Caki2 (cell line): ENCODE results near the gene SLC44A5. TPM values are rescaled to one million over a fixed set of nuclear protein-coding genes. Genes with fewer than 3 reads are reported as not detected.

Experiments used
- DNase-seq: peaks from one replicate; pipeline ENCODE4 v3.0.0-alpha.2; 2015; ENCODE audit warnings: low read depth
- in situ Hi-C: cut with HindIII; loops from 2 replicates; pipeline ENCODE4 v1.10.0; 2016; ENCODE audit warnings: low sequenced_read_pairs, low pct_unique_long_range_greater_than_20kb, mixed read lengths
- total RNA-seq: library from RNA; depleted of rRNA; stranded (reverse); fragments of >200 nt; shearing (Covaris generic); gene quantifications from 2 replicates; pipeline ENCODE4 v1.2.3, GENCODE V29; 2014; ENCODE audit warnings: low replicate concordance

SLC44A5 gene
- total RNA-seq, 1 experiment from 2014 or later: 1.5 TPM

DNA sequence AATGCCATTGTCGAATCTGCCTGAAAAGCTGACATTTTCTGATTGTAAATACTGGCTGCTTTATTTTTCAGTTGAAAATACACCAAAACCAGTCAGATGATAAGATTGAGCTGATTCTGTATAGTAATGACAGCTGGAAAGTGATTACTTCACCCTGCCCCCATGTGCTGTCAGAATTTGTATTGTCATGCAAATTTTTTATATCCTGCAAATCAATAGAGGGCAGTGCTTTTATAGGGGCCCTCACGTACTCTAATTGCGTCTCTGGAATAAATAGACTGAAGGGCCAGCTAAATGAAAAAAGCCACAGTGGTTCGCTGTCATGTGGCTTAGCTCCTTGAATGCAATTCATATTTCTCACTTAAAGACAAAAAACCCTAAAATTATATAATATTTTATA is 268.1 kb downstream of the SLC44A5 start:
- in situ Hi-C loops: no loop called here

DNA sequence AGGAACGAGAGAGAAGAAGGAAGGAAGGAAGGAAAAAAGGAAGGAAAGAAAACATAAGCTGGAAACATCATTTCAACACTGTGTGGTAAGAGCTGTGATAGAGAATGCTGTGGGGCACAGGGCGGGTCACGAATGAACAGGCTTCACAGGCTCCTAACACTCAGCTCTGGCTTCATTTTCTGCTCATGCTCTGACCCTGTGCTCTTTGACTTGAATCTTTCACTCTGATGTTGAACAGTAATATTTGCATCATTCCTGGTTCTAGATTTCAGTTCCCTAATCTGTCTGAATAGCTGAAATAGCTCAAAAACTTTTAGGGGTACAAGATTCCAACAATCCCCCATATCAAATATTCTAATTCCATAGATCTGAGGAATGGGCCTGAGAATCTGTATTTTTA is 269.4 kb downstream of the SLC44A5 start:
- DNase-seq: no peak
- in situ Hi-C loops: no loop called here

More for the DNA sequence above, 268.1 kb downstream of the SLC44A5 start:
- DNase-seq: no peak

DNA sequence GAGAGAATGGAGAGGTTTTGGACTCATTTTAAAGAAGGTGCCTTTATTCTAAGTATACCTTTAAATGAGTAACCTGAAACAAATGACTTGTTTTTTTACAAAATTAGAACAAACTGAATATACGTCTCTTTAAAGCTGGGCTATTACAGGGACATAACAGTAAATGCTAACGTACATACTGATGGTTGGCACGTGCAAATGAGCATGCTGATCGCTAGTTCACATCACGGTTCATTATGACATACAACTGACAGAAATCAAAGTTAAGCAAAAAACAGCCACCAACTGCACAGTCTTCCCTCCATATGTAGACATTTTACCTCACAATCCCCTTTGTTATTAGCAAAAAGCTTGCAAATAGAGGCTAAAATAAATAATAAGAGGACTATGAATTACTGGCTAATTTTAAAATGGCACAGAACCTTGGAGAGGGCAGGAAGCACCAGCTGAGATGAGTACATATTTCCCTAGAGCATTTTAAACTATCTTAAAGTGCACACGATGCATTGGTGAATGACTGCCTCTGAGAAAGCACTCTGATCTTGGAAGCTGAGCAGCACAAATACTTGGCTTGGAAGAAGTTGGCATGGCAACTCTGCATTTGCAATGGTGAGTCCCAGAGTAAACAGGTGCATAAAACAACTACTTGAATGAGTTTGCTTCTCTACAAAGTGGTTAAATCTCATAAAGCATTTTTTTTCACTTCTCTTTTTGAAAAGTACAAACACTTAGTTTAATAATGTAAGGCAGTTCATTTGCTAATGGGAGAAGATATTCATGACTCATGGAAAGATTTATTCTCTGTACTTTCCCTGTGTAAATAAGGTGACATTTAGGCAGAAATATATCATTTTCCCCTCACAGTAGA is 272.1 kb downstream of the SLC44A5 start:
- in situ Hi-C loops: no loop called here
- no peak for DNase-seq

DNA sequence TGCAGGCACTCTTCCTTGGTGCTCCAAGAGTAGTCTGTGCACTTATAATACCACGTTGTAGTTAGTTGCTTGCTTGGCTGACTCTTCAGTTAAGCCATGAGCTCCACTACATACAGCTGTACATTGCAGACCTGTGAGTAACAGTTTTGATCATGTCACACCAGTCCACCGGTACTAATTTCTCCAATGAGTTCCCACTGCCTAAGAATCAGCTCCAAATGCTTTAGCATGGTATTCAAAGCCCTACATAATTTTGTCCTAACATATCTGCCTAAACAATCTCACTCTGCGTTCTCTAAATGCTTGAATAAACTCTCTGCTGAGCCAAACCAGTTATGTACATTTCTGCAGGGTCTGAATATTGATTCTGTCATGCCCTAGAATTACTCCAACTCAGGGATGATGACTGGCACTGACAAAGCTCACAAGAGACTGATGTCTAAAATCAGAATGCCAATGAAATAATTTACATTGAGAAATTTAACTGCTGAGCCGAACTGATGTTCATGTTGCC is 276.0 kb downstream of the SLC44A5 start:
- DNase-seq: no peak
- in situ Hi-C loops: no loop called here

DNA sequence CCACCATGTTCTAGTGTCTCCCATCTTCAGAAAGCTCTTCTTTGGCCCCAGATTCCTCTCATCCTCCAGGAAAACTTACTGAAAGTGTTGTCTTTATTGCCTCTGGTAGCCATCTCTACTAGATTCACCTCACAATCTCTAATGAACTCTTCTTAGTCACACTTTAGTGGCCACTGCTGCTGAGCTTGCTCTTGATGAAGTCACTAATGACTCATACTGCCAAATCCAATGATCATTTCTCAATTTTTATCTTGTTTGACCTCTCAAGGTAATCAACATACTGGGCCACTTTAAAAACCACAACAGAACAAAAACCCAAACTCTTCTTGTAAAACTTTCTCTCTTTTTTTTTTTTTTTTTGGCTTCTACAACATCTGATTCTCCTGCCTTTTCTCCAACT is 280.3 kb downstream of the SLC44A5 start:
- in situ Hi-C loops: no loop called here
- no peak for DNase-seq

DNA sequence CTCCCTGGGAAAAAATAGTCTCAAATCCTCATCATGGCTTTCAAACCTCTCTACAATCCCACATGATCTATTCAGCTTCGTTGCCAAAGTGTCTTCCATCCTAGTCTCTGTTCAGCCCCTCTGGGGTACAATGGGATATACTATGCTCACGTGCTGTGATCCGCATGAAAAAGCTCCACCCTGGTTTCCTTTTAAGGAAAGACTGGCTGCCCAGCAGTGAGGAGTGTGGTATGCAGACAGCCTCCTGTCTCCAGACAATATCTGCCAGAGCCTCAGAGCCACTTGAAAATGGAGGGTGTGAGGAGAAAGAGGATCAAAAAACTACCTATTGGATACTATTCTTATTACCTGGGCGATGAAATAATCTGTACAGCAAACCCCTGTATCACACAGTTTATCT is 282.2 kb downstream of the SLC44A5 start:
- in situ Hi-C loops: no loop called here

DNA sequence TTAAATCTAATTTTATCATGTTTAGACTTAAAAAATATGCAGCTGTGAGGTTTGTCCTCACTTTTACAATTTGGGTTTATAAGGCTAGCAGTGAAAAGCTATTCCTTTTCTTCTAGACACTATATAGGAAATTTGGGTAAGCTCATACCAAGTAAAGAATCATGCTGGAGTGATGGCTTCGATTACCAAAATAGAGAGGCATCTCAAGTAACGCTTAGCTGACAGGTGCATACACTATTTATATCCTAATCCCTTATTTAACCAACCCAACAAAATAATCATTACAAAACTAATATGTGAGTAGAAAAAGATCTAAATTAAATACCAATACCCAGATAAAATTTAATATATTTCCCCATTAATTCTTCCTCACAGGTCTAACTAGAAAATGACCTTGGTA is 283.5 kb downstream of the SLC44A5 start:
- no peak for DNase-seq
- in situ Hi-C loops: no loop called here

More for the DNA sequence above, 282.2 kb downstream of the SLC44A5 start:
- no peak for DNase-seq

DNA sequence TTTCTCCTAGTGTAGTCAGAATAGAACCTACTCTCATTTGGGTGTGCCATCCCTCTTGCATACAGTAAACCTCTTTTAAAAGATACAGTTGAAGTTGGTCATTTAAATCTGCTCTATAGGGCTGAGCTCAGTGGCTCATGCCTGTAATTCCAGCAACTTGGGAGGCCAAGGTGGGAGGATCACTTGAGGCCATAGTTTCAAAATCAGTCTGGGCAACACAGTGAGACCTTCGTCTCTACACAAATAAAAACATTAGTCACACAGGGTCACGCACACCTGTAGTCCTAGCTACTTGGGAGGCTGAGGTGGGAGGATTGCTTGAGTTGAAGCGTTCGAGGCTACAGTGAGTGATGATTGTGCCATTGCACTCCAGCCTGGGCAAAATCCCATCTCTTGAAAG is 292.9 kb downstream of the SLC44A5 start:
- DNase-seq: no peak
- in situ Hi-C loops: no loop called here

DNA sequence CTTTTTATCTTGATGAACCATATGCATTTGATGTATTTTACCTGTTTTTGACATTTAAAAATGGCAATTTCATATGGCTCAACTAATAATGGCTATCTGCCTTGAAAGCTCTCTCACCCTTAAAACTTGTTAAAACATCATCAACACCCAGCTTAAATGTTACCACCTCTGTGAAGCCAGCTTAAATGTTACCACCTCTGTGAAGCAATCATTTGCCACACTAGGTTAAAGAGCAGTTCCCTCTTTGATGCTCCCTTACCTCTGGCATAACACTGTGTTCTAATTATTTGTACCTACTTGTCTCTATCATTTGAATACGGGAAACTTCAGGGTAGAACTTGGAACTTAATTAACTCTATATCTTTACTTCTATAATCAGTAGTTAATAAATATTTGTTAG is 294.7 kb downstream of the SLC44A5 start:
- in situ Hi-C loops: no loop called here
- DNase-seq: no peak

DNA sequence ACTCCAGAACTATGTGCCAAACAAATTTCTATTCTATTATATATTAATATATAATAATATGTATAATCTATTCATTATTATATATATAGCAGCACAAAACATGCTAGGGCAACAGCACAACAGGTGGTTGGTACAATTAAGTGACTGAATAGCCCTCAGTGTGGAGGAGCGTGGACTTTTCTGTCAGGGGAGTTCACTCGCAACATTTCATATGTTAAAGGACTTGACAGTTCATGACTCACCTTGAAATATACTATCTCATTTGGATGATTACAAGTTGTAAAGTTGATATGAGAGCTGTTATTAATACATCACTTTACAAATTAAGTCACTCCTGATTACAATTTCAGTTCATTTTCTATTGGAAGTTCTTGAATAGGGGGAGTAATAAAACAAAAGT is 298.3 kb downstream of the SLC44A5 start:
- no peak for DNase-seq
- in situ Hi-C loops: no loop called here

DNA sequence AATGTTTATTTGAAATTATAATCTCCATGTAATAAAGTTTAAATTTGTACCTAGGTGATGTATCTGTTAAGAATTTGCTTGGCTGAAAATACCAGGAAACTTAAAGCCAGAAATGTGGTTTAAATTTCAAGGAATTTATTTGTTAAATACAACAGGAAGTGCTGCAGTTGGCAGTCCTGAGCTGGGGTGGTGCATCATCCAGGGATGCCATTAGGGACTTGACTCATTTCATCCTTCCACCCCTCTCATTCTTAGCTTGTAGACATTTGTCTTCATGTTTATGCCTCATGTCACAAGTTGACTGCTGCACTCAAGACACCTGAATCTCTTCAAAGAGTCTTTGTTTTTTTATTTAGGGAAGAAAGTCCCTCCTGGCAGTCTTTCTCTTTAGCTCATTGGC is 300.8 kb downstream of the SLC44A5 start:
- DNase-seq: no peak
- in situ Hi-C loops: no loop called here

DNA sequence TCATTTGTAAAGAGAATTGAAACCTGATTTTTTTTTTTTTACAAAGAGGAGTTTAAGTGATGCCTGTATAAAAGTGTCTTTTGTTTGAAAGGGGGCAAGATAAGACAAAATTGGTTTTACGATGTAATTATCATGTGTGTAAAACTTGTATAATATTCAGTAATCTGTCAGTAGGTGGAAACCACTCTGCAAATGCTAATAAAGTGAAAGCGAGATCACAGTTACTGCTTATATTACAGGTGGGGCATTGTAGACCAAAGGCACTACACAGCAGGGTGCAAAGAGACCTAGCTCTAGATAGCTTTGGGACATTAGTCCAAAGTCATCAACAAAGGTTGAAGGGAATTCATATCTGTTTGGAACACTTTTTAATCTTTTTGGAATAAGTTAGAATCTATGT is 302.5 kb downstream of the SLC44A5 start:
- in situ Hi-C loops: no loop called here
- no peak for DNase-seq

DNA sequence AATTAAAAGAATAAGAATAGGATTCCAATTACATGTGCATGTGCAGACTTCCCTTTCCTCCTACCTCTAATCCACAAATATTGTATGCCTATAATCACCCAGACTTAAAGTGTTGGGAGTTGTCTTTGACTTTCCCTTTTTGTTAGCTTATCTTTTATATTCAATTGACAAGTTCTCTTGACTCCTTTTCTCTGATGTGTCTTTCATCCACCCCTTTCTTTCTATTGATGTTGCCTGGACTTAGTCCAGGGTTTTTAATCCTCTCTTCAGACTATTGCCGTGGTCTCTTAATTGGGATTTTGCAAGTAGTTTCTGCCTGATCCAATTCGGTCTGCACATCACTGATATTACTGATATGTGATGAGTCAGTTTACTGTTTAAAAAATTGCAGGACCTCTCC is 305.9 kb downstream of the SLC44A5 start:
- DNase-seq: no peak
- in situ Hi-C loops: no loop called here

DNA sequence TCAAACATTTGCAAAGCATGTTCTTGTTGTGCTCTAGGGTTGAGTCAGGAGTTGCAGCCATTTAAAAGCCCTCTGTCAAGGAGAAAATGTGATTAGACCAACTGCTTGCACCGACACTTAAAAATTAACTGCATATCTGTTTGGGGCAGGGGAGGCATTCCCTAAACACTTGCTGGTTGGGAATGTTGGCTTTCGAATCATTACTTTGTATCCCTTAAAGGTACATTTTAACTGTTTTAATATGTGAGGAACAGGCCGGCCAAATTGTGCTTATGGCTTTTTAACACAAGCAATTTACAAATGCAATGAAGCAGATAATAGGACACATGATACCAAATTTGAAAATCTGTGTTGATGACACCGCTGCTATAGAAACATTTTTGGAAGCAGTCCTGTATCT is 317.6 kb downstream of the SLC44A5 start:
- in situ Hi-C loops: no loop called here
- no peak for DNase-seq

DNA sequence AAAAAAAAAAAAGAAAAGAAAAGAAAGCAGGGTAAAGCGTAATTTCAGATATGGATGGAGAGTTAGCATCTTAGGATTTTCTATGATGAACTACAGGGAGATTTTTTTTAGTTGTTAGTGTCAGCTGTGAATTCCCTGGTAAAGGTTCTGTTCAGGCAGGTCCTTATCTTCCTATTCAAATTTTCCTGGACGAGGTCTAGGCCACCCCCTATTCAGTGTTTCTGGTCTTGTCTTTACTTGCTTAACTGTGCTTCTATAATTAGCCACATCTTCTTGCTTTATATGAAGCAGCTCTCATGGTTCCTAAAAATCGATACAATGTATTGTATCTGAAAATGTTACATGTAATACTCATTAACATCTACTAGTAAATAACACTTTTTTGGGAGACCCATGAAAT is 318.9 kb downstream of the SLC44A5 start:
- no peak for DNase-seq
- in situ Hi-C loops: no loop called here

DNA sequence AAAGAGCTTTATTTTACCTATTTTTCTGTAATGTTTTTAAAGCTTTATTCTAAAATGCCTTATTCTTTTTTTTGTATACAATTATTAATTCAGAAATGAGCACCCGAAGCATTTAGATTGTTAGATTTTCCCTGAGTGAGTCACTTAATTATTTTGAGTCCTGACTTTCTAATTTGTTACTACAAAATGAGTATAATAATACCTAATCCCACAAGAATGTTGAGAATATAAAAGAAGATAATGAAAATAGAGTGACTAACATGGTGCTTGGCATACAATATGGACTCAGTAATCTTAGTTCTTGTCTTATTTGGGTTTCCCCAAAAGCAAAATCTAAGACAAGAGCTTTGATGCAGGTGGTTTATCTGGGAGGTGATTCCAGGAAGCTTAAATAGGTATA is 334.5 kb downstream of the SLC44A5 start:
- no peak for DNase-seq
- in situ Hi-C loops: no loop called here

DNA sequence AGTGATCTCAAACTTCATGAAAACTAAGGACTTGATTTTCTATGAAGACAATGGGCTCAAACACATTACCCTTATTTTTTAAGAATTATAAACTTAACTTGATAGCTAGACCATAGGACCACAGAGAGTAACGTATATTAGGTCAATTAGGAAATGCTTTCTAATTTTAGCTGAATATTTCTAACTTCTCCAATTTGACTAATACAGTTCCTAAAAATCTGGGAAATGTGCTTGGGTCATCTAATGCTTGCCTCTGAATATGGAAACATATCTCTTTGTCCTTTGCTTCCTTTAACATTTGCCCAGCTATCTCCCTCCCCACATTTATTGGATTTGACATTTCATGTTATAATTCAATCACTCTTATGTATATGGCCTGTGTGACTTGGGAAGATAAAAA is 335.3 kb downstream of the SLC44A5 start:
- no peak for DNase-seq
- in situ Hi-C loops: no loop called here

DNA sequence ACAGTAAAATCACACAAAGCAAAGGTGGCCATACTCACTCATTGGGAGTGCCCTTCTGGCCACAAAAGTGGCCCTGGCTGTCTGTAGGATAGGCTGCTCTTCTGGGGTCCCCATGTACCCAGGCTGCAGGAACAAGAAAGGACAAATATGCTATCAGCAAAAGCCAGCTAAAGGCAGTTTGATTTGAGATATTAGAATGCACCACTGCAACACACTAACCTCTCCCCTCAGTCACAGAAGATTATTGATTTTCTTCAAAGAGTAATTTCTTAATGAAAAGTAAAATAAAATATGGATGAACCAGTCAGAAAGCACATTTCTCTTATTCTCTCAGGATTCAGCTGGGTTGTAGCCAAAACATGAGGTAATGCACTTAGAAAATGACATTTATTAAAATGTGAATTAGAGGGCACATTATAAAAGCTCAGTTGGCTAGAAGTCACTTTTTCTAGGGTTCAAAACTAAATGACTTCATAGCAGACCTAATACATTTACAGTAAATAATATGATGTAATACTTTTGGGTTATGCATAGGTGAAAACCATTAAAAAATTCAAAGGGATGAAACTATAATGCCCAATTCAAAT is 335.9 kb downstream of the SLC44A5 start:
- no peak for DNase-seq
- in situ Hi-C loops: no loop called here

DNA sequence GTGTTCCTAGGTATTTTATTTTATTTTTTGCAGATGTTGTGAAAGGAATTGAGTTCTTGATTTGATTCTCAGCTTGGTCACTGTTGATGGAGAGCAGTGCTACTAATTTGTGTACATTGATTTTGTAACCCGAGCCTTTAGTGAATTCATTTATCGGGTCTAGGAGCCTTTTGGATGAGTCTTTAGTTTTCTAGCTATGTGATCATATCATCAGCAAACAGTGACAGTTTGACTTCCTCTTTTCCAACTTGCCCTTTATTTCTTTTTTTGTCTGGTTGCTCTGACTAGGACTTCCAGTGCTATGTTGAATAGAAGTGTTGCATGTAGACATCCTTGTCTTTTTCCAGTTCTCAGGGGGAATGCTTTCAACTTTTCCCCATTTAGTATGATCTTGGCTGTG is 337.8 kb downstream of the SLC44A5 start:
- no peak for DNase-seq
- in situ Hi-C loops: no loop called here

DNA sequence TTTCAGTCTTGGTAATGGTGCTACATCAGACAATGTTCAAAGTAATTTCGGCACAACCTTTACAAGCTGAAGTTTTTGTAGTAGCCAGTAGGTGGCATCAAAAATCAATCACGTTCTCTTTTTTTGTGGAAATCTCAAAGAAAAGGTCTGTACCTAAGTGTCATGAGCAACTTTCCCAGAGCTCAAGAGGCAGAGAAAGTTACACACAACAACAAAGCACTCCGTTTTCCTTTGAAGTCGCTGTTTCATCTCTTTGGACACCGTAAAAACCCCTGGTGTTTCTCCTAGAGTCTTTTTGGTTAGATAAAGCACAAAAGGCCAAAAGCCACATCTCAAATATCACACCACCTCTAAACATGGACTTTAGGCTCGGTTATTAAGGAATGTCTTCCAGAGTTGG is 345.1 kb downstream of the SLC44A5 start:
- DNase-seq: peak; percentile 35
- in situ Hi-C loops: no loop called here
